ENCODE results near the gene ZKSCAN5.

Gene ZKSCAN5

GRCh38 chr7:99504603-99505323, at the start of gene ZKSCAN5:
ZKSCAN5 (plus strand) TSS chr7:99504662; CDS start chr7:99506045, 1,383 bp downstream.
- peak; percentile 99 for DNase-seq (ENCODE audit: low spot score)

- DNase-seq (ENCODE audit: low spot score), result no peak
These were observed 48.6 kb upstream of the ZKSCAN5 start for GRCh38 chr7:99455874-99456273.

- DNase-seq (ENCODE audit: low spot score), result no peak
These were observed 48.2 kb upstream of the ZKSCAN5 start for GRCh38 chr7:99456288-99456687.

- DNase-seq (ENCODE audit: low spot score), result no peak
These were observed 47.3 kb upstream of the ZKSCAN5 start for GRCh38 chr7:99457050-99457649.

- no peak for DNase-seq (ENCODE audit: low spot score)
These were observed 46.6 kb upstream of the ZKSCAN5 start for GRCh38 chr7:99457650-99458493.

- no peak for DNase-seq (ENCODE audit: low spot score)
These were observed 45.4 kb upstream of the ZKSCAN5 start for GRCh38 chr7:99459087-99459486.

- DNase-seq (ENCODE audit: low spot score), result no peak
These were observed 43.8 kb upstream of the ZKSCAN5 start for GRCh38 chr7:99460651-99461050.

GRCh38 chr7:99461221-99461620, 43.2 kb upstream of the ZKSCAN5 start:
- DNase-seq (ENCODE audit: low spot score), result no peak

- DNase-seq (ENCODE audit: low spot score), result no peak
These were observed 39.1 kb upstream of the ZKSCAN5 start for GRCh38 chr7:99465421-99465768.

GRCh38 chr7:99468336-99468918, 36.0 kb upstream of the ZKSCAN5 start:
- DNase-seq (ENCODE audit: low spot score), result no peak

- DNase-seq (ENCODE audit: low spot score), result no peak
These were observed 34.9 kb upstream of the ZKSCAN5 start for GRCh38 chr7:99469381-99470065.

GRCh38 chr7:99472561-99473314, 31.7 kb upstream of the ZKSCAN5 start, which contains the start of gene ZNF789:
ZNF789 (plus strand) TSS chr7:99472890; CDS start chr7:99476457, 3,567 bp downstream.
- peak; percentile 96 for DNase-seq (ENCODE audit: low spot score)

- no peak for DNase-seq (ENCODE audit: low spot score)
These were observed 31.2 kb upstream of the ZKSCAN5 start for GRCh38 chr7:99473315-99473596.

- DNase-seq (ENCODE audit: low spot score), result no peak
These were observed 28.4 kb upstream of the ZKSCAN5 start for GRCh38 chr7:99476107-99476506.

- no peak for DNase-seq (ENCODE audit: low spot score)
These were observed 25.7 kb upstream of the ZKSCAN5 start for GRCh38 chr7:99478464-99479440.

- no peak for DNase-seq (ENCODE audit: low spot score)
These were observed 19.4 kb upstream of the ZKSCAN5 start for GRCh38 chr7:99485094-99485493.

- no peak for DNase-seq (ENCODE audit: low spot score)
These were observed 15.2 kb upstream of the ZKSCAN5 start for GRCh38 chr7:99489235-99489634.

GRCh38 chr7:99490878-99491277, 13.6 kb upstream of the ZKSCAN5 start:
- DNase-seq (ENCODE audit: low spot score), result no peak

- no peak for DNase-seq (ENCODE audit: low spot score)
These were observed 10.6 kb upstream of the ZKSCAN5 start for GRCh38 chr7:99493823-99494222.

All from left forelimb (tissue), 1 donor.